ENCODE measurements around the gene ORM1.

ORM1 gene

DNA sequence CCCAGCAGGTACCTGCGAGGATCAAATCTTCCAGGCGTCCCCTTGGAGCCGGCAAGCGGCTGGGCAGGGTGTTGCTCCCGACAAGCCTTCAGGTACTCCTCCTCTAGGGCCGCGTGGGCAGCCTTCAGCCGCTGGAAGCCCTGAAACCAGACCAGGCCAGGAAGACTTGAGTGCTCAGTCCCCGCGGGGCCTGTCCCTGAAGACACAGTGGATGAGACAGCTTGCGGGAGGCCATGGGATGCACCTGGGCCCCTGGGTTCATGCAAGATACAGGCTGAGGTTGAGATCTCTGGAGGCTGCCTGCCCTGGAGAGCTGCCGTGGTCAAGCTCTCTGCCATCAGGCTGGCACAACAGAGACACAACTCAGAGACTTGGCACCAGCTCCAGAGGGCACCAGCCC is 39.5 kb downstream of the ORM1 start:
- DNase-seq (ENCODE audit: low read depth in 2 of 2, low spot score in 1 of 2): no peak

DNA sequence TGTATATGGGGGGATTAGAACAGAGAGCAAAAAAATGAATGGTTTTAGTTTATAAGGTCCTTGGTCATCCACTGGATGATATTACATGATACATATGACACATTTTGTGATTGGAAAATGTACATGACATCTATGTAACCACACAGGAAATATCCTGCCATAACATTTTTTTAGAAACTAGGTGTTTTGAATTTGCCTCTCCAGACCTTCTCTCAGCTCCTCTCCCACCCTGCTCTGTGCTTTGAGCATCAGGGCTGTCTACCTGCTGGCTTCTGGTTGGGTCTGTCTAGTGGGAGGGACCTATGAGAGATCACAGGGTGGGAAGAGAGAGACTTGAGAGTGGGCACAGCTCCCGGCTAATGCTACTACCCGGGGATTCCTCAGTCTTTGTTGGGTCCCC is 40.5 kb downstream of the ORM1 start:
- DNase-seq (ENCODE audit: low read depth in 2 of 2, low spot score in 1 of 2): no peak

DNA sequence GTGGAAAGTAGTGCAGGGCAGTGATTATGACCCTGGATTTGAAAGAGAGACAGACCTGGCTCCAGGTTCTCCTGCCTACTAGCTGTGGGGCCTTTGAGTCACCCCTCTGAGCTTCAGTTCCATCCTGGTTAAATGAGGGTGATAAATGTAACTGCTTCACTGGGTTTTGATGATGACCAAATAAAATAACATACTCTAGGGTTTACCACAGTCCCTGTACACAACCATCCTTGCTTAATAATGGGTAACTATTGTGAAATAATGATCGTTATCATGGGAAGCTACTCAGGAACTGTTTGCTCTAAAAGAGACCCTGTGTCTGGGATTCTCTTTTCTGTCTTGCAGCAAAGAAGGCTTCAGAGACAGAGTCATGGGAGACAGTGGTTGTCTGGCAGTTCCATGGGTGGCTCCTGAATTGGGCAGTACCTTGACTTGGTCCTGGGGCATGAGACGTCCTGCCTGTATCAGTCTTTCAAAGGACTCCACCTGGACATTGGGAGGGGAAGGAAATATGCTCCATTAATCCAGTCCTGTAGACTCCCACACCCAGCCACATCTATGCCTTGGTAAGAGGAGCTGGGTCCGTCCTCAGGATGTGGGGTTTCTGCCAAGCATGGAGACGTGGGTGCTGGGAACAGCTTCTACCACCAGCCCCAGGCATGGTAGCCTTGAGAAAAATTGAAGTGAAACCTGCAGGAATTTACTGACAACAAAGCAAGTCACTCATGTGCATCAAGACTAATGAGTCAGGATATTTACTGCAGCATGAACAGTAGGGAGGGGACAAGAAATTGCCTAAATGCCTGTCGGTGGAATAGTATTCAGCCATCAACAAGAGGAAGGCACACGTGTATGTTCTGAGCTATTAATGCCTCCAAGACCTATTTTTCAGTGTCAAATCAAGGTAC is 41.5 kb downstream of the ORM1 start:
- no peak for DNase-seq (ENCODE audit: low read depth in 2 of 2, low spot score in 1 of 2)

DNA sequence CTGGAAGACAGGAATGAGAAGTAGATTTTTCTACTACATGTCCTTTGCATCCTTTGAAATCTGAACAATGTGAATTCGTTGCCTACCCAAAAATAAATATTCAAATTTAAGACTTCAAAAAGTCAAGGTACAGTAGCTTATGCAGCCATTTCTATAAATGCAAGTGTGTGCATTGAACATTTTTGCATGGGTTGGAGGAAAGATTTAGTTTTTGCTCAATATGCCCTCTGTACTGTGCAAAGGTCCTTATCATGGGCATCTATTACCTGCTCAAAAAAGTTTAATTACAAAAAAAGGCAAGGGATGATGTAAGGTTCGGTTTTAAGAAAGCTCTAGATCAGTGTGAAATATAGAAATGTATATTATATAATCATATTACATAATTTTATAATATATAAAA is 42.3 kb downstream of the ORM1 start:
- DNase-seq (ENCODE audit: low read depth in 2 of 2, low spot score in 1 of 2): no peak

DNA sequence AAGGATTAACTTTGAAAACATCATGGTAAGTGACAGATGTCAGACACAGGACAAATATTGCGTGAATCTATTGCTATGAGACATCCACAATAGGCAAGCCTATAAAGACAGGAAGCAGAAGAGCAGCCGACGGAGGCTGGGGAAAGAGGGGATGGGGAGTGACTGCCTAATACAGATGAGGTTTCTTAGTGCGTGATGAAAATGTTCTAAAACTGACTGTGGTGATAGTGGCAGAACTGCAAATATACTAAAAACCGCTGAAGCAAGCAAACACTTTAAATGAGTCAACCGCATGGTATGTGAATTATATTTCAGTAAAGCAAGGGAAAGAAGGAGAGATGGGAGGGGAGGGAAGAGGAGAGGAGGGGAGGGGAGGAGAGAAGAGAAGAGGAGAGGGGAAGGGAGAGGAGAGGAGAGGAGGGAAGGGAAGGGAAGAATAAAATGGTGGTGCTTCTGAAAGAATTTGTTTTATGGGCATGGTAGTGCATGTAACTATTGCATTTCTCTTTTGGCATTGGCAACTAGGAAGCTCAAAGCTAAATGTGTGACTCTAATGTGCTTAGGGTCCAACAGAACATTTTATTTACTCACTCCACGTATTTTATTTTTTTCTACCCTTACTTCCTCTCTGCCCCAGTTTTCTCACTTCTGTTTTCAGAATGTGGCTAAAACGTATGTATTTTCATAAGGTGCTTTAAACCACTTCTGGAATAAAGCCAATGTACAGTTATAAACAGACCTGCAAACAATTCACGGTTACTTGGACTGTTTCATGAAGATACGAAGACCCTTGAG is 43.6 kb downstream of the ORM1 start:
- DNase-seq (ENCODE audit: low read depth in 2 of 2, low spot score in 1 of 2): no peak

DNA sequence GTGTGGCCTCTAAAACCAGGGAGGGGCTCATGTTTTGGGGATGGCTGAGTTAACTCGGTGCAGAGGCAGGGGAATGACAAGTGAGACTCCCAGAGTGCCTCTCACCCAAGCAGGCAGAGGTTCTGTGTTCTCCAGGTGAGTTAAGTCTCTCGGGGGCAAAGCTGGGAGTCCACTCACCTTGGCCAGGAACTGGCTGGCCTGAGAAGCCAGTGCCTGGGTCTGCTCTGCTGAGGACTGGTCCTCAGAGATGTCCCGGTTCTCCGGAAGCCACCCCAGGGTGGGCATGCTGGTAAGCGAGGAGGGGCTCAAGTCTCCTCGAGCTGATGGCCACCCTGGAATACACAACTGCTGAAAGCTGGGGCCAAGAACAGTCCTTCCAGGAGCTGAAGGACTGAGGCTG is 44.5 kb downstream of the ORM1 start:
- DNase-seq (ENCODE audit: low read depth in 2 of 2, low spot score in 1 of 2): no peak

DNA sequence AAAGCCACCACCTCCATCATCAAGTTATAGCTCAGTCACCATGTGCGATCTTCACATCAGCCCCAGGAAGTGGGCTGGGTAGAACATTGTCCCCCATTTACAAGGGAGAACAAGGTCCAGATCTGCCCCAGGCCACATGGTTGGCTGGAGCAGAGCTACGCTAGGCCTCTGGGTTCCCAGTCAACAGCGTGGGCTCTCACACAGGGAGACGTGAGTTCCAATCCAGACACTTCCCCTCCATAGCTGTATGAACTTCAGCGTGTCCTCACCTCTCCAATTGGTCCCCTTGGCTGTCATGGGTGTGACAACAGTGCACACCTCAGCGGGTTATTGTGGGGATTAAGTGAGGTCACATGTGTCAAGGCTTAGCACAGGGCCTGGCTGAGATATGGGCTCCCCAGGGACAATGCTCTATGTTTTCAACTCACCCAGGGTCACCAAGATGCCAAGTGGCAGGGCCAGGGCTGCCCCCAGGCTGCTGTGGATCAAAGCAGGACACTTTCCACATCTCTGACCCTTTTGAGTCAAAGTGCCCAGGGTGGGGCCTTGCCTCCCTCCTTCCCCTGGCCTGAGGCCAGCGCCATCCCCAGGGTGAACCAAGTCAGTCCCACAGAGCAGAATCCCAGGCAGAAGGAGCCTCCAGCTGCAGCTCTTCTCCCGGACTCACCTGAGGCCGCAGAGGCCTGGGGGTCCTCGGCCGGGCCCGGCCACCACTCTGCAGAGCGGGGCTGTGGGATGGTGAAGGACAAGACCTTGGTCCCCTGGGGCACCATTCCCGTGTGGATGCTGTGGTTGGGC is 45.1 kb downstream of the ORM1 start:
- DNase-seq (ENCODE audit: low read depth in 2 of 2, low spot score in 1 of 2): no peak

DNA sequence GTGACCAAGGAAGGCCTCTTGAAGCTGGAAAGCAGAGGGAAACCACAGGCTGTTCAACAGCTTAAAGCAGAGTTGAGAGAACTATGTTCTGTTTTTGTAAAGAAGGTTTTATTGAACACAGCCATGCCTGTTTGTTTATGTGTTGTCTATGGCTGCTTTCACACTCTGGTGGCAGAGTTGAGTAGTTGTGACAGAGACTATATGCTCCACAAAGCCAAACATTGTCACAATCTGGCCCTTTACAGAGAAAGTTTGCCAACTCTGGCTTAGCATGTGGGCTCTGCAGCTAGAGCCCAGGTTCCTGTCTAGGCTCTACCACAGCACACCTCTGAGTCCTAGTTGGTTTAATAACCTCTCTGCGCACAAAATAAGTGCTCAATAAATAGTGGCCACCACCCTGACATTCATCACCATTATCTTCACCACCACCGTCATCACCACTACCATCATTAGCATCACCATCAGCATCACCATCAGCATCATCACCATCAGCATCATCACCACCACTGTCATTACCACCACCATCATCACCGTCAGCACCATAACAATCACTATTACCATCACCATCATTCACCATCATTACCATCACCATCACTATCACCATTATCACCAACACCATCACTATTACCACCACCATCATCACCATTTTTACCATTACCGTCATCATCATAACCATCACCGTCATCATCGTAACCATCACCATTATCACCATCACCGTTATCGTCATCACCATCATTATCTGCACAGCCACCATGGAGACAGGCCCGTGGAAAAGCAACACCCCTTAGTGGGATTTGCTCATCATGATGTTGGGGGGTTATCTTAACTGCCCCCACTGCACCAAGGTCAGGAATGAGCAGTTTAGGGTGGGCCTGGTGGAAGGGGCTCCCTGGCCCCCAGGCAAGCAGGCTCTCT is 46.6 kb downstream of the ORM1 start:
- DNase-seq (ENCODE audit: low read depth in 2 of 2, low spot score in 1 of 2): no peak

DNA sequence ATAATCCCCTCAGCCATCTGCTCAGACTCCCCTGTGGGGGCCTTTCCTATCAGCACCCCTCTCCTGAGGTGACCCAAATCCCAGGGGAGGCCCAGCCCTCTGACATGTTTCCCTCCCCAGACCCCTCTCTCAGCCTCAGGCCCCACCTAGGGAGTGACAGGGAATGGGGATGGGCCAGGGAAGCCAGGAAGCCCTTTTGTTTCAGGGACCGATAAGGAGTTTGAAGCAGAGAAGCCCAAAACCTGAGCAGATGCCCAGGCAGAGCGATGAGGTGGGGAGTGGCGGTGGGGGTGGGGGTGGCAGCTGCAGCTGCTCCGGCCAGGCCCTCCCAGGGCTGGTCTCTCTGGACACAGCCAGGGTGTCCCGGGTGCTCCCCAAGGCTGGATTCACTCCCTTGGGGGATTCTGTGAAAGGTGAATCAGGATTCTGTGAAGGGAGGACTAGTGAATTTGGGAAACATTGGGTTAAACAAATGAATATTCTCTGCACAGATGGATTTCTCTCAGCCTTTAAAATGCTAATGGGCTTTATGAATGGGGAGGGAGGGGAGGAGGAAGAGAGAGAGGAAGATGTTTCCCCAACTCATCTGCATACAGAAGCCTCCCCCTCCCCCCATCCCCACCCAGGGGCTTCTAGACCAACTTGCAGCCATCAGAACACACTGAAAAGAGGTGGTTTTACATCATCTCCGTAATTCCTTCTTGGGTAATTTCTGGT is 47.5 kb downstream of the ORM1 start:
- DNase-seq (ENCODE audit: low read depth in 2 of 2, low spot score in 1 of 2): no peak

DNA sequence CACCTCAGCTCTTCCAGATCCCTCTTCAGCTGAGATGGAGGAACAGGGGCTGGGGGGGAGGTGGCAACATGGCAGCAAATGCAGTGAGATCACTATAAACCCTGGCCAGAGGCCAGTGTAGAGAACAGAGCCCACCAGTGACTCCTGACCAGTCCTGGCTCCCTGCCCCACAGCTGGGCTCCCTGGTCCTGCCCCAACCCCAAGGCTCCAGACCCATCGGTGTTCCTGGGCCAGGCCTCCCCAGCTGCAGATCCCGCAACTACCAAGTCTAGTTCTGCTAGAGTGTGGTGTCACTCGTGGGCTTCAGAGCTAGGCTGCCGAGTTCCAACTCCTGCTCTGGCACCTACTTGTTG is 48.0 kb downstream of the ORM1 start:
- no peak for DNase-seq (ENCODE audit: low read depth in 2 of 2, low spot score in 1 of 2)

DNA sequence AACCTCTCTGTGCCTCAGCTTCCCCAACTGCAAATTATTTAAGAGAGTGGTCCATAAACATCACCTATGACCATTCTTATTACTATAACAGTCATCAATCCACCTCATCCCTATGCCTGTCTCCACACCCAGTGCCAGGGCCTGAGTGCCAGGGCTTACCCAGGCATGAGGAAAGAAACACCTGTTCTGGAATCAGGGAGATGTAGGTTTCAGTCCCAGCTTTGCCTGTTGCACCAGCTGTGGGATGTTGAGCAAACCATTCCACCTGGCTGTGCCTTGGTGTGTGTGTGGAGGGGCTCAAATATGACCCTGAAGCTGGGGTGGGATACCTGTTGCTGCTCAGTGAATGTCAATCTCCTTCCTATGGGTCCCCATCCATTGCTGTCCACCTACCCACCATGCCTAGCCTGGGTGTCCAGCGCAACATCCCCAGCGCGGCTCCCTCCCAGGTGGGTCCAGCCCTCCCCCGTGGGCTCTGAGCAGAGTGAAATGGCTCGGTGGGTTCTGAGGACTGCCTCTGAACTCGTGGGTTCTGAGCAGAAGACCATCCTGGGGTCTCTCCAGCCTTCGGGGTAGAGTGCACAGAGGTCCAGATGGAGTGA is 48.5 kb downstream of the ORM1 start:
- no peak for DNase-seq (ENCODE audit: low read depth in 2 of 2, low spot score in 1 of 2)

DNA sequence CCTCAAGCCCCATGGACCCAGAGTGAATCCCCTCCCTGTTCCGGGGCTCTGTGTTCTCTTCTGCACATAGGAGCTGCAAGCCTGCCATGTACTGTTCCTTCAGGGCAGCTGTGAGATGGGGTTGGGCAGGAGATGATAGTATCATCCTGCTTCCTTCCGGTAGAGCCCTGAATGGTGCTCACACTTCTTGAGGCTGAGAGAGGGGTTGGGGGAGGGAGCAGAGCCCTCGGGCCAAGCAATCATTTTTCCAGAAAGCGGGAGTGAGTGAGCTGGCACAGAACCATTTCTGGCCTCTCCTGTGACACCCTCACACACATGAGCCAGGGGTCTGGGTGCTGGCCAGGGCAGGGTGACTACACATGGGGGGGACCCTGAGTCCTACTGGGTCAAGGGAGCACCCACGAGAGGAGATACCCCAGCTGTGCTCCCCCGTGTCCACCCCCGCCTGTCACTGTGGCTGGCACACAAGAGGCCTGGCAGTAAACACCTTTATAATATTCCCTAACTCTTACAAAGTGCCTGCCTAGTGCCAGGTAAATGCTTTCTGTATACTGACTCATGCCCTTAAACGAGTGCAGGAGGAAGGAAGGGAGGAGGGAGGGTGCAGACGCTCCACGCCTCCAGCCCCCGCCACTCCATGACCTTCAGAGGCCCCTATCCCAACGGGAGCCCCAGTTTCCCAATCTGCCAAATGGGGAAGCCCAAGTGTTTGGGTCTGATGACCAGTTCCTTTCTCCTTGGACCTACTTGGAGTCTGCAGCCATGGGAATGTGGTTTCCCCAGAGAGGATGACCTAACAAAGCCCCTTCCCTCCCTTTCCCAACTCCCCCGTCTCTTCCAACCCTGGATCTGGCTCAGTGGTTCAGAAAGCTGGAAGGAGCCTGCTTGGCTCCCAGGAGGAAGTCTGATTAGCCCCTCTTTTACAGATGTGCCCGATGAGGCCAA is 49.3 kb downstream of the ORM1 start:
- no peak for DNase-seq (ENCODE audit: low read depth in 2 of 2, low spot score in 1 of 2)

DNA sequence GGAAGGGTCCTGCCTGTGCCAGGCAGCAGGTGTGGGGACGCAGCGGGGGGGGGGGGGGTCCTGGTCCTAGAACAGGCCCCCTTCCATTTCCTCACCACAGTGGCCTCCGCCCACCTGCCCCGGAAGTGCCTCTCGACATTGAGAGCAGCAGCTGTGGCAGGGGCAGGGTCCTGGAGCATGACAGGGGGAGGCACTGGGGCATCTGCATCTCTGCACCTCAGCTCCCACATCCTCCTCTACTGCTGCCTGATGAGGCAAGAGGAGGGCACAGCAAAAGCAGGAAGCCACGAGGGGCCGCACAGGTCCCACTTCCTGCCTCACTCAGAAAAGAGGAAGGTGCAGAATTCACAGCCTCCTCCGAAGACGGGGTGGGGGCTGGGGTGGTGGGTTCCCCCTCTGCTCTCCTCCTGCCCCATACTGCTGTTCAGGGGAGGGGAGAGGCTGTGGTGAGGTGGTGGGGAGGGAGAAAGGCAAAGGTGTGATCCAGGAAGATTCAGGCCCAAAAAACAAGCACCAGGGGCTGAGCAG is 50.1 kb downstream of the ORM1 start:
- DNase-seq (ENCODE audit: low read depth in 2 of 2, low spot score in 1 of 2): peak; percentile 53 to 64

DNA sequence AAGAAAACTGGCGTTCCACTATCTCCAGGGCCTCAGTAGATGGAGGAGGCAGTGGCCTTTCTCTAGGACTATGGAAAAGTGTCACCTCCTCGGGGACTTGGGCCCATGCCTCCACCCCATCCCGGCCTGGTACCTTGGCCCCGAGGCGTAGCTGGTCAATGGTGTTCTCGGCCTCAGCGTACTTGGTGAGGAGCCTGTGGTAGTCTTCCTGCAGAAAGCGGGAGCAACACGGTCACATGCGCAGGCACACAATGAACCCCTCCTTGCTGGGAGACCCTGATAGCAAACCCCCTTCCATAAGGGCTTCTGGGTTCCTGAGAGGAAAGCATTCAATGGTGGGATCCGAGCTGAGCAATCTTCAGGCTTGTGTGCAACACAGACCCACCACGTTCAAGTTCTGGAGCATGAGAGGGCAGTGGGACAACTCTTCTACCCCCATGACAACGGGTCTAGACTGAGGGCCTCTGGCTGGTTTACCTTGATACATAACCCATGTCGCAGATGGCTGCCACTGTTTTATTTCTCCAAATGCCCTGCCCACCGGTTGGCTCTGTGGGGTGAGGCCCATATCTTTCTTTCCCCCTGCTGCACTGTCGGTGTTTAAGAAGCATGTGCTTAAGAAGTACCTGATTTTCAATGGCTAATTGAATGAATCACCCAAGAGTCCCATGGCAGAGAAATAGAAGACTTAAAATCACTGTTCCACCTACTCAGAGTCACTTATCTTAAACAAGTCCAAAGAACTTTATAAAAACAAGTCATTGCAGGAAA is 51.2 kb downstream of the ORM1 start:
- no peak for DNase-seq (ENCODE audit: low read depth in 2 of 2, low spot score in 1 of 2)

DNA sequence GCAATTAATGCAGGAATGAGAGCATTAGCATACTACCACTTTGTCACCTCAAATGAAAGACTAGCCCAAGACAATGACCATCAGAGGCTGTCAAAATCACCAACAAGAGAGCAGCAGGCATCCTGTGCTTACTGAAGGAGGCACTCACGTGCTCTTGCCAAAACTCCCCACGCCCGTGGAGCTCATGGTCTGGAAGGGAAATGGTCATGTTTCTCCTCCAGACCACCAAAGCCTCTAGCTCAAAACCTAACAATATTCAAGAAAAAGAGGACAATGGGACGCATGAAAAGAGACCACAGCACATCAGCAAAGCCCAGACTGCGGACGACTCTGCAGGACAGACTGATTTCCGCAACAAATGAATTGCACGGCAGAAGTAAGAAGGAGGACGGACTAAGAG is 52.0 kb downstream of the ORM1 start:
- DNase-seq (ENCODE audit: low read depth in 2 of 2, low spot score in 1 of 2): no peak

DNA sequence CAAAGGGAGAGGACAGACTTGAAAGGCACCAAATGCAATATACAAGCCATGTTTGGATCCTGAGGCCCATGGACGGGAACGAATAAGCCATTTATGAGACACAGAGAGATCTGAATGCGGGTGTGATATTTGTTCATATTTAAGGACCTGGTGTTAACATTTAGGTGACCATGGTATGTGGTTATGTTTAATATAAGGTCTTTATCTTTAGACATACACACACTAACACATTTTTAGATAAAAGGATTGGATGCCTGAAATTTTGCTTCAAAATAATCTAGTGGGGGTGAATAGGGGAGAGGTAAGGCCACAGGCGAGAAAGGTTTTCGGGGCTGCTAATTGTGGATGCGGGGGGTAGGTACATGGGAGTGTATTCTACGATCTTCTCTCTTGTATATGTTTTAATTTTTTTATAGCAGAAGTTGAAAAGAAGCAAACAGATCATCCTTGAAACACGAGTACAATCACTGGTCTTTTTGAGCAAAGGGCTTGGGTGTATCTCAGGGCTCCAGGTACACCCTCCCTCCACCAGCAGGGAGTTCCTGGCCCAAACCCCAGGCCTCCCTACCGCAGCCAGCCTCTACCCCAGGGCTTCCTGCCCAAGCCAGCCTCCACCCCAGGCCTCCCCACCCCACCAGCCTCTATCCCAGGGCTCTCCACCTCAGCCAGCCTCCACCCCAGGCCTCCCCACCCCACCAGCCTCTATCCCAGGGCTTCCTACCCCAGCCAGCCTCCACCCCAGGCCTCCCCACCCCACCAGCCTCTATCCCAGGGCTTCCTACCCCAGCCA is 52.7 kb downstream of the ORM1 start:
- no peak for DNase-seq (ENCODE audit: low read depth in 2 of 2, low spot score in 1 of 2)
